PC-9 (cell line): ENCODE data around the gene RPE.

Experiments used
- CTCF ChIP-seq: fragments of 200-600 bp; sonication (generic); conservative IDR thresholded peaks from 2 replicates; pipeline ENCODE4 v1.6.1; 2017; ENCODE audit warnings: mixed run types, antibody characterized with exemption, mild to moderate bottlenecking, moderate library complexity
- EZH2 ChIP-seq: fragments of 200-600 bp; sonication (generic); IDR thresholded peaks from 2 replicates; pipeline ENCODE4 v1.8.0; 2017; ENCODE audit warnings: antibody characterized with exemption, low read depth

- no peak for TF ChIP-seq CTCF
- no peak for TF ChIP-seq EZH2
These were observed 6.7 kb downstream of the RPE start for GRCh38 chr2:210009126-210009525.
